Activated CD4-positive, alpha-beta T cell treated with anti-CD3 and anti-CD28 coated beads, Interleukin-2, amount 10 ng/mL, durations not matched to agents 7 days and 5 days (primary cell): ENCODE results near the gene PITPNC1. TPM values are rescaled to one million over a fixed set of nuclear protein-coding genes. Genes with fewer than 3 reads are reported as not detected.
A peak's percentile ranks its signal among the peaks of the same experiment; 100 is the strongest.

ENCODE experiments used
- CTCF ChIA-PET: fragments of 350-600 bp; sonication (Branson Sonifier 250); formaldehyde crosslinking; loops from one replicate; lab custom pipeline; 2021; ENCODE audit warnings: antibody characterized with exemption; lab: Charles Lee
- POLR2A ChIA-PET: fragments of 350-600 bp; sonication (Branson Sonifier 250); formaldehyde crosslinking; loops from one replicate; lab custom pipeline; 2021; ENCODE audit warnings: antibody characterized with exemption; lab: Charles Lee
- DNase-seq: peaks from one replicate; pipeline ENCODE4 v3.0.0-alpha.2; 2020
- H3K27ac Mint-ChIP-seq: one replicate; pipeline ENCODE4 v1.8.0; 2021; ENCODE audit warnings: mild to moderate bottlenecking, moderate library complexity, mixed read lengths
- H3K27me3 Mint-ChIP-seq: one replicate; pipeline ENCODE4 v1.8.0; 2021; ENCODE audit warnings: mixed read lengths
- H3K36me3 Mint-ChIP-seq: one replicate; pipeline ENCODE4 v1.8.0; 2021; ENCODE audit warnings: low read depth, mixed read lengths
- H3K4me1 Mint-ChIP-seq: one replicate; pipeline ENCODE4 v1.8.0; 2021; ENCODE audit warnings: mixed read lengths
- H3K4me3 Mint-ChIP-seq: one replicate; pipeline ENCODE4 v1.8.0; 2021; ENCODE audit warnings: mild to moderate bottlenecking, moderate library complexity, mixed read lengths
- H3K9me3 Mint-ChIP-seq: one replicate; pipeline ENCODE4 v1.8.0; 2021; ENCODE audit warnings: mixed read lengths
- total RNA-seq, 2 experiments: library from RNA; stranded (reverse); gene quantifications; one replicate each; pipeline ENCODE4 v1.2.3, GENCODE V29; 2021

Gene PITPNC1
- total RNA-seq, 2 experiments from 2014 or later = 57.0 to 67.1 TPM

DNA sequence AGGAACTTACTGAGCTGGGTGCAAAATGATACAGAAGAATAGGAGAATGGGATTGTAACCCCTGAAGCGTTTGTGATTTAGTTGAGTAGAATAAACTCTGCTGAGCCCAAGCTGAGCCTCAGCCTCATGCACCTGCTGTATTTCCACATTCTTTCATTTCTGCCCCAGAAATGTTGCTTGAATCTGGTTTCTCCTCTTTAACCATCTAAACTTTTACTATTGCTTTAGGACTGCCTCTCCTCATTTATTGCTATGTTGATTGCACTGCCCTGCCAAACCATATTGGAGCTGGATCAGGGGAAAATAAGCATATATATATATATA is 64.8 kb downstream of the PITPNC1 start:
- no peak for DNase-seq
- Mint-ChIP-seq H3K9me3 (no peaks in the 10 kb centered on the region), H3K4me1 (peaks cover 71% of the 10 kb centered on the region)

DNA sequence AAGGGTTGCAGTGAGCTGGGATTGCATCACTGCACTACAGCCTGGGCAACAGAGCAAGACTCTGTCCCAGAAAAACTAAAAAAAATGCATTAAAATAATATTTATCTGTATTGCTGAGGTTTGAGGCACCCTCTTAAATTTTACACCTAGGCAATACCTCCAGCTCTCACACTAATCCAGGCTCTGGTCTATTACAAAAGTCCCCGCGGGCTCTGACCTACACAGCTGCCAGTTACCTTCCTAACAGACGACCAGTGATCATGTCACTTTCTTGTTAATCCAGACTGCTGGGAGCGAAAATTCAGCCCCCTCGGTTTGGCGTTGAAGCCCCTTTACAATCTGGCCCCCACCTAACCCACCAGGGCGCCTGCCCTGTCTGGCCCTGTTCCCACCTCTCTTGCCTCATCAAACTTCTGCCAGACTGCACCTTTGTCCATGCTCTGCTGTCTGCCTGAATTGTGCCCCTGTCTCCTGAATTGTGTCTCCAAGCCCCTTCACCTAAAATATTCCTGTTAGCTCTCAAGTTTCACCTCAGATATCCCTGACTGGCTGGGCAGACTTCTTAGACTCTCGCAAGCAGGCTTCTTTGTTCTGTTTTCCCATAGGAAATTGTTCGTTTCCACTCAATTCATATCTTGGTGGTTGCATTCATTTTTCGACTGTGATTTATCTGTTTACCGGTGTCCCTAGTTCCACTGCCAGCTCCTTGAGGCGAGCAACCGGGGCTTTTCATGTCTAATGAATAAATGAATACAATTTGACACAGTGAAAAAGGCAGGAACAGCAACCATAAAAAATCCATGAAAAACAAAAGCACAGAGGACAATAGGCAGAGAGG is 65.9 kb downstream of the PITPNC1 start:
- ChIA-PET CTCF (interaction anchor here (0.7 to 2.1 kb wide), 4 partner anchors 10 to 815 kb away, joined by 3 to 11 read pairs (median 5); no protein-coding TSS in a partner anchor), POLR2A (no interaction called here)
- H3K27ac Mint-ChIP-seq = peak overlapping the region; percentile 82
- no peak overlapping the region for H3K4me3 Mint-ChIP-seq
- no peak for DNase-seq
- no peaks in the 10 kb centered on the region for H3K27me3 Mint-ChIP-seq
- H3K36me3 Mint-ChIP-seq = peaks cover 20% of the 10 kb centered on the region
- H3K9me3 Mint-ChIP-seq = no peaks in the 10 kb centered on the region
- H3K4me1 Mint-ChIP-seq = peaks cover 72% of the 10 kb centered on the region

More for the DNA sequence above, 64.8 kb downstream of the PITPNC1 start:
- CTCF ChIA-PET = interaction anchor here (1.0 to 2.1 kb wide), 9 partner anchors 10 to 76 kb away, joined by 3 to 14 read pairs (median 7); no protein-coding TSS in a partner anchor
- Mint-ChIP-seq H3K27me3 (no peaks in the 10 kb centered on the region), H3K4me3 (peak overlapping the region; percentile 71), H3K27ac (peak overlapping the region; percentile 97), H3K36me3 (peaks cover 16% of the 10 kb centered on the region)
- POLR2A ChIA-PET = interaction anchor here (1.2 to 2.7 kb wide), 5 partner anchors 8 to 51 kb away, joined by 4 to 13 read pairs (median 9); no protein-coding TSS in a partner anchor

DNA sequence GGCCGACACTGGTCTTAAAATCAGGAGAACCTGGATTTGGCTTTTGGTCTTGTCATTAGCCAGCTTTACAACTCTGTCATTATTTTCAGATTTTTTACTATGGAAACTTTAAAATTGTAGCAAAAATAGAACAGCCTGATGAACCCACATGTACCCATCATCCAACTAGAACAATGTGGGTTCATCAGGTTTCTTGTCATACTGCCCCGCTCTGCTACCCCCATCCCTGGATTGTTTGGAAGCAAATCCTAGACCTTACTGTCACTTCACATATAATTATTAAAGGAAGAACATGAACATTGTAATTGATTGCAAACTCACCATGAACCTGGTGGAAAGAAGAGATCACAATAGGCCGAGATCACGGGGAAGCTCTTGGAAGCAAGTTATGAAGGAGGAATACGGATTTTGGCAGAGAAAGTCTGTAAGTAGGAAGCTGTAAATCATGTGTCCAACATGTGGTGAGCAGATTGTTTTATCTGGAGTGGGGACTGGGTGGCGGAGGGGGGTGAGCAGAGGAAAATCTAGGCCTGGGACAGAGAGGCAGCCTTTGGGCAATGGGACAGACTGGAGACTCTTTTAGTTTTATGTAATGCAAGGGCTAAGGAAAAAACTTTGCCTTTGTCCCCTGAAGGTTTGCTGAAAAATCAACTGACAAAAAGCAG is 67.0 kb downstream of the PITPNC1 start:
- ChIA-PET CTCF (interaction anchor here (0.6 kb wide), 1 partner anchor 45 kb away, joined by 3 read pairs; no protein-coding TSS in a partner anchor), POLR2A (no interaction called here)
- H3K27me3 Mint-ChIP-seq = no peaks in the 10 kb centered on the region
- no peak for DNase-seq
- H3K9me3 Mint-ChIP-seq = no peaks in the 10 kb centered on the region
- peaks cover 27% of the 10 kb centered on the region for H3K36me3 Mint-ChIP-seq
- no peak overlapping the region for H3K4me3 Mint-ChIP-seq
- peaks cover 72% of the 10 kb centered on the region for H3K4me1 Mint-ChIP-seq
- H3K27ac Mint-ChIP-seq = no peak overlapping the region

DNA sequence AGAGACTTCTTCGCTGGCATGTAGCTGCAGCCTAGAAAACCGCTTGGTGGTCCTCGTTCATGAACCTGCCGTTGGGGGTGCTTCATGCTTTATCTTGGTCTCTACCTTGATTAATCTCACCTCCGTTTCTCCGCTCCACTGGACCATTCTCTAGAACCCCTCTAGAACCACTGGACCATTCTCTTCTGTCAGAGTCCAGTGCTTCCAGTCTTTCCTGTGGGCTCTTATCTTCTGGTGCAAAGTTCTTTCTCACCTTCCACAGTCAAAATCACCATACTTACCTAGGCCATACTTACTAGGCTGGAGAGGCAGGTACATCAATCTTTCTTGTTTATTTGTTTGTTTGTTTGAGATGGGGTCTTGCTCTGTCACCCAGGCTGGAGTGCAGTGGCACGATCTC is 71.4 kb downstream of the PITPNC1 start:
- Mint-ChIP-seq H3K9me3 (peaks cover 2% of the 10 kb centered on the region), H3K27me3 (no peaks in the 10 kb centered on the region), H3K36me3 (peaks cover 43% of the 10 kb centered on the region), H3K27ac (peak overlapping the region; percentile 97), H3K4me1 (peaks cover 80% of the 10 kb centered on the region), H3K4me3 (no peak overlapping the region)
- POLR2A ChIA-PET = no interaction called here
- DNase-seq = no peak
- CTCF ChIA-PET = interaction anchor here (1.5 kb wide), 1 partner anchor 19 kb away, joined by 3 read pairs; no protein-coding TSS in a partner anchor

DNA sequence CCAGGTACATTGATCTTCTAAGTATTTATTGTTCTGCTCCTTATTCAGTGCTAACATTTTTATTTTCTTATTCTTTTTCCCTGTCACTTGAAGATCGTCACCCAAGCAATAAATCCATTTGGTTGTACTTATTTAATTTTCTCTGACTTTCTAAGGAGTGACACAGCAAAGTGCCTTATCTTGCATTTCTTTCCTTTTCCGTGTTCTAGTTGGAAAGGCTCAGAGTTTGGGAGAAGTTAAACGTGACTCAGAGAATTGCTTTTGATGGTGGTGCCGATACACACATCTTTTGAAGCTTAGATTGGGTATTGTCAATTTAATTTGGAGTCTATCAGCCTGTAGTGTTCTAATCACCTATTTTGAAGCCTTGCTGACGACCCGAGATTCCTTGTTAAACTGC is 72.0 kb downstream of the PITPNC1 start:
- Mint-ChIP-seq H3K36me3 (peaks cover 43% of the 10 kb centered on the region), H3K27me3 (no peaks in the 10 kb centered on the region), H3K27ac (peak overlapping the region; percentile 97), H3K9me3 (peaks cover 2% of the 10 kb centered on the region), H3K4me3 (peak overlapping the region; percentile 47), H3K4me1 (peaks cover 85% of the 10 kb centered on the region)
- DNase-seq = no peak
- ChIA-PET POLR2A (interaction anchor here (1.0 to 2.2 kb wide), 2 partner anchors 8 to 59 kb away, joined by 3 to 8 read pairs; no protein-coding TSS in a partner anchor), CTCF (interaction anchor here (0.7 to 1.5 kb wide), 5 partner anchors 8 to 74 kb away, joined by 3 to 5 read pairs (median 3); no protein-coding TSS in a partner anchor)

DNA sequence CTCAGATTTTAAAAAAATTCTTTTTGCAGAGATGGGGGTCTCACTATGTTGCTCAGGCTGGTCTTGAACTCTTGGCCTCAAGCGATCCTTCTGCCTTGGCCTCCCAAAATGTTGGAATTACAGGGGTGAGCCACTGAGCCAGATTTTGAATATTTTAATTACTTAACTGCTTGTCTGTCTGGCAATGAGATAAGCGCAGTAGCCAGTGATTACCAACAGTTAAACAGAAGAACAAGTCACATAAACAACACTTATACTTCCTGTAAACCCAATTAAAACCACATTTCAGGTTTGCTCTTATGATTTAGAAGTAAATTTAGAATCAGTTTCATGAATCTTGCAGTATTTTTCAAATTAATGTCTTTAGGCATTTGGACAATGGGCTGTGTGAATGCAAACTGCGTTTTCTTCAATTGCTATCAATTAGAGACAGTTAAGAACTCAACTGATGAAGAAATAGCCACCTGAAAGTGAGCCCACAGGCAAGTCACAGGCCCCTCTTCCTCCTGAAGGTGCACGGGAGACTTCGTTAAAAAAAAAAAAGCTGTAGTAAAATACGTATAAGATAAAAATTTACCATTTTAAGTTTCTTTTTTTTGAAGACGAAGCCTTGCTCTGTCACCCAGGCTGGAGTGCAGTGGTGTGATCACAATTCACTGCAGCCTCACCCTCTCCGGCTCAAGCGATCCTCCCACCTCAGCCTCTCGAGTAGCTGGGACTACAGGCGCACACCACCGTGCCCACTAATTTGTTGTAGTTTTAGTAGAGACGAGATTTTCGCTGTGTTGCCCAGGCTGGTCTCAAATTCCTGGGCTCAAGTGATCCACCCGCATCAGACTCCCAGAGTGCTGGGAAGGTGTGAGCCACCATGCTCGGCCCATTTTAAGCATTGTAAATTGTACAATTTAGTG is 73.0 kb downstream of the PITPNC1 start:
- Mint-ChIP-seq H3K27ac (peak overlapping the region; percentile 97), H3K27me3 (no peaks in the 10 kb centered on the region), H3K4me3 (peak overlapping the region; percentile 47), H3K36me3 (peaks cover 41% of the 10 kb centered on the region), H3K9me3 (peaks cover 2% of the 10 kb centered on the region), H3K4me1 (peaks cover 87% of the 10 kb centered on the region)
- POLR2A ChIA-PET = interaction anchor here (1.0 to 2.2 kb wide), 3 partner anchors 9 to 60 kb away, joined by 3 to 8 read pairs (median 3); no protein-coding TSS in a partner anchor
- no peak for DNase-seq
- CTCF ChIA-PET = interaction anchor here (0.7 to 1.5 kb wide), 4 partner anchors 9 to 59 kb away, joined by 3 to 5 read pairs (median 3); no protein-coding TSS in a partner anchor

DNA sequence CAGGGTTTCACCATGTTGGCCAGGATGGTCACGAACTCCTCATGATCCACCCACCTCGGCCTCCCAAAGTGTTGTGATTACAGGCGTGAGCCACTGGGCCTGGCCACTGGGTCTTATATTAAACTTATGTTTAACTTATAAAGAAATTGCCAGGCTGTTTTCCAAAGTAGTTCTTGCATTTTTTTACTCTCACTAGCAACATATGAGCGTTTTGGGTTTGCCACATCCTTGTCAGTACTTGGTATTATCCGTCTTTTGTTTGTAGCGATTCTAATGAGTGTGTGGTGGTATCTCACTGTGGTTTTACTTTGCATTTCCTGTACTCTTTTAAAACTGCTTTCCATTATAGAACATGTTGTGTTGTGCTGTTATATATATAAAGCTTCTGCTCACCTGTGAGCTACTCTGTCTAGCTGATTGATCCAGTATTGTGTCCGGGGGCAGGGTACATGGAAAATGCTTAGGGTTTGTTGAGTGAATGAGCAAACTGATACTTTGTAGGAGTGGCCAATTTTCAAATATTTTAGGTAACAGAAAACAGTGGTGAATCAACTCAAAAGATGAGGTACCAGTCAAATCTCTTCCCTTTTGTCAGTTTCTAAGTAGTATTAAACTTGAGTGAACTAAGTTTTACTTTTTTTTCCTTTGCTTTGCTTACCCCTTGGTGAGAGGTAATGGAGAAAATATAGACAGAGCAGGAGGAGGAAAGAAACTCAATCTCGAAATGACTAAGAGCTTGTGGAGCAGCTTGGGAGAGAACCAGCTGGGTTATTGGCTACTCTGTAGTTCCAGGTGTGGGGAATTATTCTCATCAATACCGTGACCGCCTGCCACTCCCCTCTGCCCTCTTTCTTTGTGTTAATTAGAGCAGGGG is 75.8 kb downstream of the PITPNC1 start:
- Mint-ChIP-seq H3K4me3 (peak overlapping the region; percentile 53), H3K9me3 (peaks cover 6% of the 10 kb centered on the region), H3K36me3 (peaks cover 49% of the 10 kb centered on the region), H3K4me1 (peaks cover 90% of the 10 kb centered on the region), H3K27ac (peak overlapping the region; percentile 97), H3K27me3 (no peaks in the 10 kb centered on the region)
- peak; percentile 65 for DNase-seq
- ChIA-PET POLR2A (interaction anchor here (0.6 to 1.3 kb wide), 2 partner anchors 12 to 786 kb away, joined by 4 to 9 read pairs; no protein-coding TSS in a partner anchor), CTCF (interaction anchor here (0.7 to 2.7 kb wide), 4 partner anchors 11 to 33 kb away, joined by 3 to 11 read pairs (median 4); no protein-coding TSS in a partner anchor)

DNA sequence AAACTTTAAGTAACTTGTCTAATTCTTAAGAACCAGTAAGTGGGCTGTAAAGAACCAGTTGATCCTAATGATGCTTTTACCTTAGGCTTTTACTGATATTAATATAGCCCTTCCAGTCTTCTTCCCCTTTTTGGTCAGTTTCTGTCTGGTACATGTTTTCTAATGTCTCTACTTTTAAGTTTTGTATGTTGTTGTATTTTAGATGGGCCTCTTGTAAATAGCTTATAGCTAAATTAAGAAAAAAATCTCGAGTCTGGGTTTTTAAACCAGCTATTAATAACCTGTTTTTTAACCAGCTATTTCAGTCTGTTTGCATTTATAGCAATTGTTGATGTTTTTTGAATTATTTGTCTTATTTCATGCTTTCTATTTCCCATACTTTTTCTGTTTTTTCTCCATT is 79.0 kb downstream of the PITPNC1 start:
- Mint-ChIP-seq H3K36me3 (peaks cover 49% of the 10 kb centered on the region), H3K27ac (peak overlapping the region; percentile 28), H3K27me3 (no peaks in the 10 kb centered on the region), H3K4me1 (peaks cover 78% of the 10 kb centered on the region), H3K4me3 (no peak overlapping the region), H3K9me3 (peaks cover 19% of the 10 kb centered on the region)
- no peak for DNase-seq
- CTCF ChIA-PET = interaction anchor here (1.2 to 3.2 kb wide), 2 partner anchors 19 to 69 kb away, joined by 3 to 11 read pairs; no protein-coding TSS in a partner anchor
- POLR2A ChIA-PET = no interaction called here

DNA sequence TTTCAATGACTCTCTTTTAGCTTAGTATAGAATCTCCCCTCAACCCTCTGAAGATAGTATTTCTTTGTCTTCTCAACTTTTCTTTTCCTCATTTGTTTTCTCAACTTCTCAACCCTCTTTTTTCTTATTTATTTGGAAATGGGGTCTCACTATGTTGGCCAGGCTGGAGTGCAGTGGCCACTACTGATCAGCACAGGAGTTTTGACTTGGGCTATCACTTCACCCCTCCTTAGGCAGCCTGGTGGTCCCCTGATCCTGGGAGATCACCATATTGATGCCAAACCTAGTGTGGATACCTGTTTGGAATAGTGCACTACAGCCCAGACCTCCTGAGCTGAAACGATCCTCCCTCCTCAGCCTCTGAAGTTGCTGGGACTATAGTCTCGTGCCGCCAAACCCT is 79.8 kb downstream of the PITPNC1 start:
- H3K9me3 Mint-ChIP-seq = peaks cover 19% of the 10 kb centered on the region
- H3K4me3 Mint-ChIP-seq = no peak overlapping the region
- no peak for DNase-seq
- H3K4me1 Mint-ChIP-seq = peaks cover 78% of the 10 kb centered on the region
- ChIA-PET CTCF (interaction anchor here (0.6 to 3.2 kb wide), 2 partner anchors 18 to 393 kb away, joined by 3 to 11 read pairs; no protein-coding TSS in a partner anchor), POLR2A (interaction anchor here (0.6 to 0.7 kb wide), 2 partner anchors 16 to 380 kb away, joined by 3 read pairs; no protein-coding TSS in a partner anchor)
- H3K27ac Mint-ChIP-seq = peak overlapping the region; percentile 31
- no peaks in the 10 kb centered on the region for H3K27me3 Mint-ChIP-seq
- peaks cover 43% of the 10 kb centered on the region for H3K36me3 Mint-ChIP-seq

DNA sequence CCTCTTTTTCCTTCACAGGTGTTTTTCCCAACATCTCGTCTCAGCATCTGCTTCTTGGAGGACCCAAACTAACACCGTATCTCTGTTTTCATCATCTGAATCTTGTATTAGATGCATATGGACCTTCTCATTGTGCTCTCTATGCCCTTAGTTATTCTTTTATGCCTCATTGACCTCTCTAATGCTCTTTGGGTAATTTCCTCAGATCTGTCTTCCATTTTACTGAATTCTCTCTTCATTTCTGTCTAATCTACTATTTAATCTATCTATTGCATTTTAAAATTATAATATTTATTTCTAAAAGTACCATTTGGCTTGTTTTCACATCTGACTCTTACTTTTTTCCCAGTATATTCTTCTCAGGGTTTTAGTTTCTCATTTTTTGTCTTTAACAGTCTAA is 81.1 kb downstream of the PITPNC1 start:
- DNase-seq = no peak
- Mint-ChIP-seq H3K27me3 (no peaks in the 10 kb centered on the region), H3K4me3 (no peak overlapping the region), H3K27ac (no peak overlapping the region), H3K4me1 (peaks cover 72% of the 10 kb centered on the region), H3K9me3 (peaks cover 17% of the 10 kb centered on the region), H3K36me3 (peaks cover 38% of the 10 kb centered on the region)
- ChIA-PET CTCF (no interaction called here), POLR2A (no interaction called here)

DNA sequence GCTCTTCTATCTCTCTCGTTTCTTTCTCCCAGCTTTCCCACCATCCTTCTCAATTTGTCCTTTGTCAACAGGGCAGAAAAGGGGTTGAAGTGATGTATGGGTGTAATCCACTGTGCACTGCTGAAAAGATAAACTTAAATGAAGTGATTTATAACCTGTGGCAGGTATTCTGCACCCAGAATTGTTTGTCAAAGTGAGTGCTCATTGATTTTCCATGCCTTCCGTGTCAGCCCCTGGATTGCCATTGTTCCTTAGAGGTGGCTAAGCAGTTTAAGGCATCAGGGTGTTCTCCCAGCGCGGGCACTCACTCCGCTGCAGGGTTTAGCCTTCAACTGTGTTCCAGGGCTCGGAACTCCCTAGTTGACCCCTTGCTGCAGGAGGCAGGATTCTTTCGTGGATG is 82.9 kb downstream of the PITPNC1 start:
- H3K36me3 Mint-ChIP-seq = peaks cover 37% of the 10 kb centered on the region
- DNase-seq = no peak
- H3K27me3 Mint-ChIP-seq = no peaks in the 10 kb centered on the region
- peaks cover 70% of the 10 kb centered on the region for H3K4me1 Mint-ChIP-seq
- no peak overlapping the region for H3K27ac Mint-ChIP-seq
- peaks cover 17% of the 10 kb centered on the region for H3K9me3 Mint-ChIP-seq
- H3K4me3 Mint-ChIP-seq = no peak overlapping the region
- CTCF ChIA-PET = interaction anchor here (1.1 to 1.9 kb wide), 3 partner anchors 10 to 19 kb away, joined by 4 to 11 read pairs (median 6); no protein-coding TSS in a partner anchor
- POLR2A ChIA-PET = no interaction called here
